IPS-18a (cell line): Measurements from ENCODE around the gene LEAP2.

Experiments
- H3K27ac ChIP-seq: one replicate; pipeline ENCODE4 v1.5.1; 2013; ENCODE audit warnings: low read length
- H3K27me3 ChIP-seq: one replicate; pipeline ENCODE4 v1.6.1; 2013; ENCODE audit warnings: mild to moderate bottlenecking, low read length; ENCODE audit not compliant: control insufficient read depth, insufficient read depth
- H3K36me3 ChIP-seq: one replicate; pipeline ENCODE4 v1.6.1; 2013; ENCODE audit warnings: low read depth, low read length; ENCODE audit not compliant: control insufficient read depth
- H3K4me1 ChIP-seq: one replicate; pipeline ENCODE4 v1.6.1; 2013; ENCODE audit warnings: low read depth, low read length; ENCODE audit not compliant: control insufficient read depth
- H3K4me3 ChIP-seq: one replicate; pipeline ENCODE4 v1.5.1; 2013; ENCODE audit warnings: low read length
- H3K9ac ChIP-seq: one replicate; pipeline ENCODE4 v1.6.1; 2013; ENCODE audit warnings: mild to moderate bottlenecking, low read length, moderate library complexity
- H3K9me3 ChIP-seq: one replicate; pipeline ENCODE4 v1.6.1; 2013; ENCODE audit warnings: low read depth, low read length; ENCODE audit not compliant: control insufficient read depth

Gene LEAP2

GRCh38 chr5:132831095-132831860, 42.2 kb upstream of the LEAP2 start:
- Histone ChIP-seq H3K9ac (peak overlapping the region; percentile 52), H3K4me3 (peak overlapping the region; percentile 56), H3K36me3 (no peaks in the 10 kb centered on the region), H3K4me1 (peaks cover 2% of the 10 kb centered on the region), H3K27me3 (peaks cover 56% of the 10 kb centered on the region), H3K9me3 (no peaks in the 10 kb centered on the region), H3K27ac (no peak overlapping the region)

- Histone ChIP-seq H3K9ac (no peak overlapping the region), H3K27ac (no peak overlapping the region), H3K9me3 (no peaks in the 10 kb centered on the region), H3K4me3 (no peak overlapping the region), H3K27me3 (peaks cover 43% of the 10 kb centered on the region), H3K36me3 (no peaks in the 10 kb centered on the region), H3K4me1 (no peaks in the 10 kb centered on the region)
Measured at GRCh38 chr5:132832612-132833011, 40.9 kb upstream of the LEAP2 start.

GRCh38 chr5:132834057-132834456, 39.4 kb upstream of the LEAP2 start:
- Histone ChIP-seq H3K4me1 (no peaks in the 10 kb centered on the region), H3K9ac (no peak overlapping the region), H3K4me3 (no peak overlapping the region), H3K27ac (no peak overlapping the region), H3K9me3 (no peaks in the 10 kb centered on the region), H3K36me3 (no peaks in the 10 kb centered on the region), H3K27me3 (peaks cover 28% of the 10 kb centered on the region)

GRCh38 chr5:132836852-132837251, 36.6 kb upstream of the LEAP2 start:
- Histone ChIP-seq H3K36me3 (no peaks in the 10 kb centered on the region), H3K9me3 (no peaks in the 10 kb centered on the region), H3K27me3 (peaks cover under 1% of the 10 kb centered on the region), H3K4me1 (no peaks in the 10 kb centered on the region), H3K9ac (no peak overlapping the region), H3K27ac (no peak overlapping the region), H3K4me3 (no peak overlapping the region)

GRCh38 chr5:132837868-132838267, 35.6 kb upstream of the LEAP2 start:
- Histone ChIP-seq H3K27me3 (no peaks in the 10 kb centered on the region), H3K36me3 (no peaks in the 10 kb centered on the region), H3K4me3 (no peak overlapping the region), H3K9me3 (no peaks in the 10 kb centered on the region), H3K4me1 (no peaks in the 10 kb centered on the region), H3K9ac (no peak overlapping the region), H3K27ac (no peak overlapping the region)

GRCh38 chr5:132838516-132839282, 34.8 kb upstream of the LEAP2 start:
- no peaks in the 10 kb centered on the region for H3K36me3 ChIP-seq
- H3K27ac ChIP-seq = no peak overlapping the region
- H3K4me3 ChIP-seq = no peak overlapping the region
- no peaks in the 10 kb centered on the region for H3K4me1 ChIP-seq
- H3K9me3 ChIP-seq = no peaks in the 10 kb centered on the region
- no peaks in the 10 kb centered on the region for H3K27me3 ChIP-seq
- no peak overlapping the region for H3K9ac ChIP-seq

GRCh38 chr5:132839426-132840301, 33.8 kb upstream of the LEAP2 start:
- Histone ChIP-seq H3K27ac (no peak overlapping the region), H3K9me3 (no peaks in the 10 kb centered on the region), H3K4me1 (no peaks in the 10 kb centered on the region), H3K36me3 (no peaks in the 10 kb centered on the region), H3K9ac (no peak overlapping the region), H3K4me3 (no peak overlapping the region), H3K27me3 (no peaks in the 10 kb centered on the region)

- H3K27ac ChIP-seq = no peak overlapping the region
Measured at GRCh38 chr5:132840313-132840712, 33.2 kb upstream of the LEAP2 start.

GRCh38 chr5:132840896-132841295, 32.6 kb upstream of the LEAP2 start:
- Histone ChIP-seq H3K27ac (no peak overlapping the region), H3K36me3 (no peaks in the 10 kb centered on the region), H3K4me1 (no peaks in the 10 kb centered on the region), H3K27me3 (no peaks in the 10 kb centered on the region), H3K9ac (no peak overlapping the region), H3K9me3 (no peaks in the 10 kb centered on the region), H3K4me3 (no peak overlapping the region)

More at GRCh38 chr5:132840313-132840712, 33.2 kb upstream of the LEAP2 start:
- Histone ChIP-seq H3K9ac (no peak overlapping the region), H3K4me3 (no peak overlapping the region), H3K36me3 (no peaks in the 10 kb centered on the region), H3K4me1 (no peaks in the 10 kb centered on the region), H3K27me3 (no peaks in the 10 kb centered on the region), H3K9me3 (no peaks in the 10 kb centered on the region)

GRCh38 chr5:132841305-132841704, 32.2 kb upstream of the LEAP2 start:
- no peaks in the 10 kb centered on the region for H3K4me1 ChIP-seq
- no peak overlapping the region for H3K4me3 ChIP-seq
- no peaks in the 10 kb centered on the region for H3K27me3 ChIP-seq
- no peak overlapping the region for H3K9ac ChIP-seq
- no peaks in the 10 kb centered on the region for H3K36me3 ChIP-seq
- H3K9me3 ChIP-seq = no peaks in the 10 kb centered on the region
- no peak overlapping the region for H3K27ac ChIP-seq

- Histone ChIP-seq H3K4me3 (no peak overlapping the region), H3K27ac (no peak overlapping the region), H3K9me3 (no peaks in the 10 kb centered on the region), H3K27me3 (no peaks in the 10 kb centered on the region), H3K4me1 (no peaks in the 10 kb centered on the region), H3K36me3 (no peaks in the 10 kb centered on the region), H3K9ac (no peak overlapping the region)
Measured at GRCh38 chr5:132848270-132848669, 25.2 kb upstream of the LEAP2 start.
